CD8-positive, alpha-beta memory T cell (primary cell): ENCODE measurements around the gene ATXN1. TPM values are rescaled to one million over a fixed set of nuclear protein-coding genes. Genes with fewer than 3 reads are reported as not detected.
A peak's percentile ranks its signal among the peaks of the same experiment; 100 is the strongest.

Experiments used
- CTCF ChIA-PET: fragments of 350-600 bp; sonication (Branson Sonifier 250); formaldehyde crosslinking; loops from one replicate; lab custom pipeline; 2021; ENCODE audit warnings: antibody characterized with exemption; lab: Charles Lee
- POLR2A ChIA-PET: fragments of 350-600 bp; sonication (Branson Sonifier 250); formaldehyde crosslinking; loops from one replicate; lab custom pipeline; 2021; ENCODE audit warnings: antibody characterized with exemption; lab: Charles Lee
- DNase-seq, 5 donors: peaks; one replicate each; pipeline versions ENCODE4 v3.0.0 to v3.0.0-alpha.2; 2020 to 2022; ENCODE audit warnings: mixed read lengths in 1 of 5
- H3K27ac ChIP-seq: one replicate; pipeline ENCODE4 v1.7.0; 2013; ENCODE audit warnings: low read depth, mild to moderate bottlenecking, low read length, moderate library complexity
- H3K27me3 ChIP-seq: 2 replicates; pipeline ENCODE4 v1.7.0; 2013; ENCODE audit warnings: low read length, mild to moderate bottlenecking; ENCODE audit not compliant: insufficient read depth, poor library complexity, severe bottlenecking
- H3K36me3 ChIP-seq: 2 replicates; pipeline ENCODE4 v1.7.0; 2013; ENCODE audit warnings: mild to moderate bottlenecking, low read length, moderate library complexity; ENCODE audit not compliant: insufficient read depth
- H3K4me1 ChIP-seq: 2 replicates; pipeline ENCODE4 v1.7.0; 2013; ENCODE audit warnings: mild to moderate bottlenecking, low read length, moderate library complexity; ENCODE audit not compliant: insufficient read depth
- H3K4me3 ChIP-seq: 2 replicates; pipeline ENCODE4 v1.7.0; 2013; ENCODE audit warnings: mild to moderate bottlenecking, low read length
- H3K9me3 ChIP-seq: 2 replicates; pipeline ENCODE4 v1.7.0; 2013; ENCODE audit warnings: mild to moderate bottlenecking, low read length
- H3K27ac Mint-ChIP-seq, 8 donors: one replicate each; pipeline ENCODE4 v1.8.0; 2020 to 2021; ENCODE audit warnings: mixed read lengths in 8 of 8, mild to moderate bottlenecking in 6 of 8, inconsistent platforms in 3 of 8, moderate library complexity in 3 of 8
- H3K27me3 Mint-ChIP-seq, 2 donors: one replicate each; pipeline ENCODE4 v1.8.0; 2020 to 2021; ENCODE audit warnings: mixed read lengths in 2 of 2, mild to moderate bottlenecking in 1 of 2, moderate library complexity in 1 of 2
- H3K36me3 Mint-ChIP-seq, 3 donors: one replicate each; pipeline ENCODE4 v1.8.0; 2020 to 2021; ENCODE audit warnings: mixed read lengths in 3 of 3, inconsistent platforms in 1 of 3, mild to moderate bottlenecking in 1 of 3
- H3K4me1 Mint-ChIP-seq, 3 donors: one replicate each; pipeline ENCODE4 v1.8.0; 2020 to 2021; ENCODE audit warnings: mixed read lengths in 3 of 3, inconsistent platforms in 1 of 3, mild to moderate bottlenecking in 1 of 3
- H3K4me3 Mint-ChIP-seq, 7 donors: one replicate each; pipeline ENCODE4 v1.8.0; 2020 to 2021; ENCODE audit warnings: mixed read lengths in 7 of 7, mild to moderate bottlenecking in 6 of 7, moderate library complexity in 4 of 7, inconsistent platforms in 2 of 7
- H3K9me3 Mint-ChIP-seq, 5 donors: one replicate each; pipeline ENCODE4 v1.8.0; 2020 to 2022; ENCODE audit warnings: mixed read lengths in 5 of 5, mild to moderate bottlenecking in 3 of 5, moderate library complexity in 2 of 5, inconsistent platforms in 1 of 5
- polyA plus RNA-seq: library from polyadenylated mRNA; unstranded; fragments of 300-500 nt; fragmentation: Illumina TruSeq; gene quantifications from one replicate; pipeline ENCODE4 v1.2.3, GENCODE V29; 2021
- total RNA-seq, 2 experiments: library from RNA; stranded (reverse); gene quantifications; one replicate each; pipeline ENCODE4 v1.2.3, GENCODE V29; 2021

Gene ATXN1
- total and polyA plus RNA-seq, 3 experiments from 2014 or later = 20.0 to 114 (median 111) TPM

GRCh38 chr6:16482702-16483314, 278.5 kb downstream of the ATXN1 start:
- H3K36me3 Mint-ChIP-seq = peaks cover 11 to 51% (median 15%) of the 10 kb centered on the region in 3 donors
- no peaks in the 10 kb centered on the region for H3K9me3 ChIP-seq
- no peak for DNase-seq
- H3K4me1 Mint-ChIP-seq = peaks cover 75 to 90% (median 88%) of the 10 kb centered on the region in 3 donors
- peak overlapping the region; percentile 31 to 81 (median 75) for H3K4me3 Mint-ChIP-seq
- H3K9me3 Mint-ChIP-seq = peaks cover 0 to 2% (median 0%) of the 10 kb centered on the region in 5 donors
- H3K27ac Mint-ChIP-seq = peak overlapping the region; percentile 84 to 98 (median 96)
- no peaks in the 10 kb centered on the region for H3K27me3 ChIP-seq
- no peak overlapping the region for H3K27ac ChIP-seq
- CTCF ChIA-PET = no interaction called here
- H3K4me1 ChIP-seq = peaks cover 70% of the 10 kb centered on the region
- H3K27me3 Mint-ChIP-seq = no peaks in the 10 kb centered on the region
- POLR2A ChIA-PET = no interaction called here
- no peaks in the 10 kb centered on the region for H3K36me3 ChIP-seq
- peak overlapping the region; percentile 23 for H3K4me3 ChIP-seq

DNA sequence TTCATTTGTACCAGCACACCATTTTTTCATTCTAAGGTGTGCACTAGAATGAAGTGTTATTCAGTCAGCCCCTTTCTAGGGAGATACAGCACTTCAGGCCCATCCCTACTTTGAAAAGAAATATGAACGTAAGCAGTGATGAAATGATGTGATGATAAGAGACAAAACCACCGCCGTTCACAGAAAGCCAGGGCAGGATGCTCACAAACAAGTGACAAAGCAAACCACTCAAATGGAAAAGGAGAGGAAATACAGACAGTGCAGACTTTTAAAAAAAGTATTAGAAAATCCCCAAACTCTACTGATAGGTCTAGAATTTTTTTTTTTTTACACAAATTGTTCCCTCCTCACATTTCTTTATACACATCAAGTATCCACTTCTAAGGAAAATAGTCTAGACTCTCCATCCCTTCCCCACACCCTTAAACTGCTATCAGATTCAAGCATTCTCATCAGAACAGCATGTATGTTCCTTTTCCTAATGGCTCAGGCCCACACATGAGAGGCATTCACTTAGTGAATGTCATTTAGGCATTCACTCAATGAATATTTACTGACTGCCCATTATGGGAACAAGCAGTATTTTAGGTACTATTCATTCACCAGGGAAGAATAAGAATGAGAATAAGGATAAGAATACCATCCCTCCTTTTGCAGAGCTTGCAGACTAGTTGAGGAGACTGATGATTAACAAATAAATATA, 279.4 kb downstream of the ATXN1 start:
- Histone ChIP-seq H3K27me3 (no peaks in the 10 kb centered on the region), H3K4me3 (peak overlapping the region; percentile 13), H3K9me3 (no peaks in the 10 kb centered on the region), H3K27ac (peak overlapping the region; percentile 54), H3K36me3 (no peaks in the 10 kb centered on the region), H3K4me1 (peaks cover 60% of the 10 kb centered on the region)
- ChIA-PET CTCF (no interaction called here), POLR2A (no interaction called here)
- Mint-ChIP-seq H3K9me3 (peaks cover 0 to 2% (median 0%) of the 10 kb centered on the region in 5 donors), H3K4me3 (peak overlapping the region; percentile 34 to 65 (median 50)), H3K27me3 (no peaks in the 10 kb centered on the region), H3K4me1 (peaks cover 69 to 90% (median 88%) of the 10 kb centered on the region in 3 donors), H3K36me3 (peaks cover 14 to 61% (median 21%) of the 10 kb centered on the region in 3 donors), H3K27ac (peak overlapping the region; percentile 84 to 98 (median 96))
- DNase-seq = peak; percentile 43 to 89 (median 84)

DNA sequence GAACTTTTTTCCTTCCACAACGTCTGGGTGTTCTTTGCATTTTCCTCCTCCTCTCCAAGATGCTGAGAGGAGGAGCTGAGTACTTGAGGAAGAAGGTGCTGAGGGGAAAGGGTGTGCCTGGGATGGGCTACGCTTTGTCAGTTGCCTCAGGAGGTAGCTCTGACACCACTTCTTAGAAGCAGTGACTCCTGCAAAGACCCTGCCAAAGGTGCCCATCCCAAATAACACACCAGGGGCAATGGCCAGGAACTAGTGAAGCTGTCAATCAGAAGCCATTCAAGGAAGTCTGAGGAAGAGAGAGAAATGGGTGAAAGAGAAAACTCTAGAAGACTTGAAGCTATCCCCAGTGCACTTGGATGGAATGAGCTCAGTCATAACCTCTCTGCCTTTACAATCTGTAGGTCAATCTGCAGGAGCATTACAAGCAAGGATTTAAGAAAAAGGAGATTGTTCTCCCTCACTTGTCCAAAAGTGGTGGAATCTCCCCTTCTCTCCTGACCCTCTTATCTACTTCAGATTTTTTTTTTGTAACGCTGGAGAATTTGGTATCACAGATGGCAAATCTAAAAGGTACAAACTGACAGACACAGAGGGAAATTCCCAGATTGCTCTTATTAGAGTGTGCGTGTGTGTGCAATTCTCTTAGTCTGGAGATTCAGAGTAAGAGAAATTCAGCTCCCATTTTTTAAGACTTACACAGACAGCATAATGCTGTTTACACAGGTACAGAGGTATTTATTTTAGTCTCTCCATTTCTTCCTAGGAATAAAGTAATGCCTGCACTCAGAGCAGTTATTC, 280.3 kb downstream of the ATXN1 start:
- Histone ChIP-seq H3K27me3 (no peaks in the 10 kb centered on the region), H3K27ac (peak overlapping the region; percentile 54), H3K4me1 (peaks cover 55% of the 10 kb centered on the region), H3K9me3 (no peaks in the 10 kb centered on the region), H3K4me3 (peak overlapping the region; percentile 8), H3K36me3 (no peaks in the 10 kb centered on the region)
- DNase-seq = peak in 1 of 5 donors; percentile 20
- H3K4me3 Mint-ChIP-seq = peak overlapping the region in 6 of 7 donors; percentile 18 to 65 (median 48)
- H3K27ac Mint-ChIP-seq = peak overlapping the region; percentile 84 to 98 (median 96)
- no peaks in the 10 kb centered on the region for H3K27me3 Mint-ChIP-seq
- peaks cover 19 to 62% (median 26%) of the 10 kb centered on the region in 3 donors for H3K36me3 Mint-ChIP-seq
- H3K9me3 Mint-ChIP-seq = peaks cover 0 to 2% (median 0%) of the 10 kb centered on the region in 5 donors
- H3K4me1 Mint-ChIP-seq = peaks cover 66 to 90% (median 88%) of the 10 kb centered on the region in 3 donors
- ChIA-PET POLR2A (interaction anchor here (0.7 to 0.8 kb wide), 3 partner anchors 7 to 278 kb away, joined by 3 to 16 read pairs (median 8); no protein-coding TSS in a partner anchor), CTCF (interaction anchor here (0.6 to 1.3 kb wide), 3 partner anchors 12 to 72 kb away, joined by 3 read pairs; no protein-coding TSS in a partner anchor)

DNA sequence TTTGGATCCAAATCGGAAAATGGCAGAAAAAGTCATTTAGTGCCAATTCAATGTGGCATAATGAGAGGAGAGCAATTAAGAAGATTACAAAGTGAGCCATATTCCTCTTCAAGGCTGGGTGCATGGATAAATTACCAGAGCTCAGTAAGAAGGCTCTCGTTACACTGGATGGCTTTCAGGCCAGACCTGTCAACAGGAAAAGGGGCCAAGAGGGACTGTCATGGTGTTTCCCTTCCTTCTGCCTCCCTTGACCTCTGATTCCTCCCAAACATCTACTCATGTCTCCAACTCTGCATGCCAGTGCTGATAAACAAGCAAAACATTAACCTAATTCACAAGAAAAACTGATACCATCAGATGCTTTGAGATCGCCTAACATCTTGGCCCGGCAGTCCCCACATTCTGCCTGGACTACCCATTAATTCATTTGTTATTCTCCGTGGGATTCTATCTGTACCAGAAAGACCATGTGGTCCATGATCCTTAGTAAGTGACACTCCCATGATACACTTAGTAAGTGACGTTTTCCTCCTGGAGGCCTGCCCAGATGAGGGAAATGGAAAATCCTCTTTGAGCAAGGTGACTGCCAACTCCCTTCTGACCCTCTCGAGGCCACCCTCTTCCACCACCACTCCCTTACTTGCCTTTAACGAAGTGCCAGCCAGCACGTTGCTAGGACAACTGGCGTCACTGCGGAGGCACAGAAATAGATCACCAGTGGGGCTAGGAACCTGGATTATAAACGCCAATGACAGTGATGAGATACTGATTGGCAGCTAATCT, 283.7 kb downstream of the ATXN1 start:
- no peak overlapping the region for H3K4me3 ChIP-seq
- no peaks in the 10 kb centered on the region for H3K27me3 ChIP-seq
- peaks cover 0 to 2% (median 0%) of the 10 kb centered on the region in 5 donors for H3K9me3 Mint-ChIP-seq
- no peaks in the 10 kb centered on the region for H3K36me3 ChIP-seq
- ChIA-PET CTCF (no interaction called here), POLR2A (no interaction called here)
- peaks cover 17 to 50% (median 26%) of the 10 kb centered on the region in 3 donors for H3K36me3 Mint-ChIP-seq
- H3K4me1 ChIP-seq = peaks cover 55% of the 10 kb centered on the region
- peak overlapping the region in 4 of 8 donors; percentile 34 to 64 (median 55) for H3K27ac Mint-ChIP-seq
- H3K9me3 ChIP-seq = no peaks in the 10 kb centered on the region
- no peak overlapping the region for H3K4me3 Mint-ChIP-seq
- no peaks in the 10 kb centered on the region for H3K27me3 Mint-ChIP-seq
- no peak for DNase-seq
- H3K4me1 Mint-ChIP-seq = peaks cover 60 to 88% (median 86%) of the 10 kb centered on the region in 3 donors
- H3K27ac ChIP-seq = no peak overlapping the region

- H3K27ac Mint-ChIP-seq = peak overlapping the region in 4 of 8 donors; percentile 28 to 73 (median 56)
- H3K27ac ChIP-seq = no peak overlapping the region
- H3K36me3 ChIP-seq = no peaks in the 10 kb centered on the region
- no peaks in the 10 kb centered on the region for H3K27me3 Mint-ChIP-seq
- peaks cover 58 to 88% (median 86%) of the 10 kb centered on the region in 3 donors for H3K4me1 Mint-ChIP-seq
- POLR2A ChIA-PET = no interaction called here
- peaks cover 51% of the 10 kb centered on the region for H3K4me1 ChIP-seq
- no peak for DNase-seq
- CTCF ChIA-PET = no interaction called here
- peaks cover 17 to 50% (median 28%) of the 10 kb centered on the region in 3 donors for H3K36me3 Mint-ChIP-seq
- no peaks in the 10 kb centered on the region for H3K27me3 ChIP-seq
- H3K4me3 ChIP-seq = no peak overlapping the region
- H3K9me3 ChIP-seq = no peaks in the 10 kb centered on the region
- peaks cover 0 to 2% (median 0%) of the 10 kb centered on the region in 5 donors for H3K9me3 Mint-ChIP-seq
- H3K4me3 Mint-ChIP-seq = peak overlapping the region in 1 of 7 donors; percentile 2
These were observed 284.4 kb downstream of the ATXN1 start for GRCh38 chr6:16476861-16477260.

GRCh38 chr6:16475494-16475781, 285.8 kb downstream of the ATXN1 start:
- H3K4me3 ChIP-seq = no peak overlapping the region
- H3K27ac Mint-ChIP-seq = peak overlapping the region in 3 of 8 donors; percentile 78 to 95 (median 80)
- H3K27me3 Mint-ChIP-seq = no peaks in the 10 kb centered on the region
- H3K27ac ChIP-seq = no peak overlapping the region
- H3K4me1 Mint-ChIP-seq = peaks cover 53 to 88% (median 86%) of the 10 kb centered on the region in 3 donors
- CTCF ChIA-PET = interaction anchor here (1.1 kb wide), 1 partner anchor 17 kb away, joined by 3 read pairs; no protein-coding TSS in a partner anchor
- H3K4me3 Mint-ChIP-seq = peak overlapping the region in 1 of 7 donors; percentile 29
- H3K36me3 ChIP-seq = no peaks in the 10 kb centered on the region
- peaks cover 17 to 43% (median 29%) of the 10 kb centered on the region in 3 donors for H3K36me3 Mint-ChIP-seq
- H3K9me3 Mint-ChIP-seq = no peaks in the 10 kb centered on the region
- no peaks in the 10 kb centered on the region for H3K9me3 ChIP-seq
- H3K4me1 ChIP-seq = peaks cover 38% of the 10 kb centered on the region
- DNase-seq = no peak
- POLR2A ChIA-PET = interaction anchor here (0.6 to 0.7 kb wide), 2 partner anchors 61 to 84 kb away, joined by 3 to 4 read pairs; no protein-coding TSS in a partner anchor
- no peaks in the 10 kb centered on the region for H3K27me3 ChIP-seq
